H1 (cell line): ENCODE measurements around the gene OR52K2. TPM values are rescaled to one million over a fixed set of nuclear protein-coding genes. Genes with fewer than 3 reads are reported as not detected.

Source experiments
- CTCF ChIA-PET: fragments of 300-600 bp; sonication (Branson Sonifier 250); formaldehyde crosslinking; loops from one replicate; lab custom pipeline; 2021; ENCODE audit not compliant: partially characterized antibody; lab: Charles Lee
- POLR2A ChIA-PET: fragments of 300-600 bp; sonication (Branson Sonifier 250); formaldehyde crosslinking; loops from one replicate; lab custom pipeline; 2021; ENCODE audit warnings: inconsistent platforms; ENCODE audit not compliant: partially characterized antibody; lab: Charles Lee
- DNase-seq, 2 experiments: peaks; one replicate each; pipeline versions ENCODE4 v3.0.0 to v3.0.0-alpha.2; 2010 to 2022; ENCODE audit warnings: low spot score in 2 of 2, low read depth in 1 of 2, mixed read lengths in 1 of 2
- FAIRE-seq: peaks from 2 replicates; lab custom pipeline; 2011; peaks lifted over from hg19 to GRCh38; lab: Jason Lieb, UNC
- H2AFZ ChIP-seq: 2 replicates; pipeline ENCODE4 v1.8.1; 2012; ENCODE audit warnings: low read length, inconsistent platforms
- H2AK5ac ChIP-seq: 2 replicates; pipeline ENCODE4 v1.6.1; 2013; ENCODE audit warnings: low read depth, low read length
- H2BK120ac ChIP-seq: replicated peaks from 2 replicates; pipeline ENCODE3; 2013; ENCODE audit warnings: low read depth, low read length, inconsistent platforms
- H2BK12ac ChIP-seq: 2 replicates; pipeline ENCODE4 v1.6.1; 2013; ENCODE audit warnings: low read depth, low read length
- H2BK15ac ChIP-seq: 2 replicates; pipeline ENCODE4 v1.6.1; 2013; ENCODE audit warnings: low read length
- H2BK20ac ChIP-seq: 2 replicates; pipeline ENCODE4 v1.6.1; 2013; ENCODE audit warnings: low read length
- H2BK5ac ChIP-seq: 2 replicates; pipeline ENCODE4 v1.6.1; 2013; ENCODE audit warnings: low read depth, low read length
- H3K14ac ChIP-seq: 2 replicates; pipeline ENCODE4 v1.6.1; 2013; ENCODE audit warnings: inconsistent platforms; ENCODE audit not compliant: insufficient read length
- H3K18ac ChIP-seq: 2 replicates; pipeline ENCODE4 v1.6.1; 2013; ENCODE audit warnings: low read length; ENCODE audit errors: extremely low read depth
- H3K23ac ChIP-seq: 2 replicates; pipeline ENCODE4 v1.6.1; 2013; ENCODE audit warnings: inconsistent platforms; ENCODE audit not compliant: insufficient read length
- H3K23me2 ChIP-seq: 2 replicates; pipeline ENCODE4 v1.6.1; 2013; ENCODE audit warnings: low read depth, low read length
- H3K27ac ChIP-seq: 2 replicates; pipeline ENCODE4 v1.6.1; 2011; ENCODE audit warnings: low read depth, low read length, inconsistent platforms
- H3K27me3 ChIP-seq, 4 experiments: replicated peaks in 1 of 4; 1 replicate in 1 of 4; 2 replicates in 3 of 4; pipeline versions ENCODE4 v1.6.1 to v1.8.1; 2011 to 2013; ENCODE audit warnings: low read length in 3 of 4, mild to moderate bottlenecking in 3 of 4, inconsistent platforms in 2 of 4, mixed read lengths in 2 of 4, moderate library complexity in 1 of 4; ENCODE audit not compliant: control insufficient read depth in 3 of 4, insufficient read depth in 3 of 4; ENCODE audit errors: extremely low read depth in 1 of 4
- H3K36me3 ChIP-seq, 4 experiments: 2 replicates each; pipeline versions ENCODE4 v1.6.1 to v1.8.1; 2011 to 2013; ENCODE audit warnings: mild to moderate bottlenecking in 4 of 4, low read length in 3 of 4, moderate library complexity in 2 of 4, control low read depth in 1 of 4, inconsistent platforms in 1 of 4; ENCODE audit not compliant: insufficient read depth in 4 of 4, control insufficient read depth in 2 of 4
- H3K4ac ChIP-seq: replicated peaks from 2 replicates; pipeline ENCODE3; 2013; ENCODE audit warnings: low read length, low read depth, mixed read lengths, inconsistent platforms; ENCODE audit not compliant: insufficient read length
- H3K4me1 ChIP-seq, 4 experiments: replicated peaks in 1 of 4; 1 replicate in 1 of 4; 2 replicates in 3 of 4; pipeline versions ENCODE4 v1.6.1 to v1.8.1; 2011 to 2013; ENCODE audit warnings: low read length in 3 of 4, inconsistent platforms in 2 of 4, mixed read lengths in 1 of 4; ENCODE audit not compliant: insufficient read depth in 4 of 4, control insufficient read depth in 3 of 4
- H3K4me2 ChIP-seq, 2 experiments: 2 replicates each; pipeline versions ENCODE4 v1.6.1 to v1.8.1; 2011 to 2013; ENCODE audit warnings: low read depth in 2 of 2, low read length in 2 of 2, control low read depth in 1 of 2, inconsistent platforms in 1 of 2, mild to moderate bottlenecking in 1 of 2; ENCODE audit not compliant: insufficient read depth in 1 of 2
- H3K4me3 ChIP-seq, 4 experiments: fragments of 200-600, 300-600 bp in 1 of 4; sonication (generic), shearing (Covaris generic), sonication (Bioruptor Twin) in 1 of 4; 2 replicates each; pipeline versions ENCODE4 v1.5.1 to v1.8.1; 2011 to 2016; ENCODE audit warnings: low read length in 4 of 4, low read depth in 3 of 4, control low read depth in 2 of 4, inconsistent platforms in 2 of 4, mild to moderate bottlenecking in 2 of 4, mixed read lengths in 1 of 4, moderate library complexity in 1 of 4; ENCODE audit not compliant: insufficient read depth in 2 of 4; ENCODE audit errors: extremely low read depth in 1 of 4
- H3K56ac ChIP-seq: replicated peaks from 2 replicates; pipeline ENCODE3; 2013; ENCODE audit warnings: low read depth, mild to moderate bottlenecking, mixed read lengths, low read length, inconsistent platforms; ENCODE audit not compliant: insufficient read length
- H3K79me1 ChIP-seq: 2 replicates; pipeline ENCODE4 v1.6.1; 2013; ENCODE audit warnings: low read depth, low read length, control low read depth
- H3K79me2 ChIP-seq, 2 experiments: 2 replicates each; pipeline versions ENCODE4 v1.6.1 to v1.8.1; 2012 to 2013; ENCODE audit warnings: low read length in 2 of 2, mild to moderate bottlenecking in 2 of 2, inconsistent platforms in 1 of 2; ENCODE audit not compliant: insufficient read depth in 2 of 2, control insufficient read depth in 1 of 2
- H3K9ac ChIP-seq, 4 experiments: replicated peaks in 1 of 4; 1 replicate in 1 of 4; 2 replicates in 3 of 4; pipeline versions ENCODE4 v1.6.1 to v1.8.1; 2011 to 2013; ENCODE audit warnings: low read depth in 3 of 4, low read length in 3 of 4, control low read depth in 2 of 4, mild to moderate bottlenecking in 2 of 4, moderate library complexity in 2 of 4, inconsistent platforms in 1 of 4; ENCODE audit errors: extremely low read depth in 1 of 4
- H3K9me3 ChIP-seq, 2 experiments: 2 replicates each; pipeline versions ENCODE4 v1.6.1 to v1.8.1; 2012 to 2013; ENCODE audit warnings: mild to moderate bottlenecking in 2 of 2, moderate library complexity in 2 of 2, control low read depth in 1 of 2, inconsistent platforms in 1 of 2, low read depth in 1 of 2, low read length in 1 of 2, mixed read lengths in 1 of 2; ENCODE audit not compliant: insufficient read depth in 2 of 2
- H4K20me1 ChIP-seq, 2 experiments: replicated peaks in 1 of 2; 2 replicates each; pipeline versions ENCODE3 to v1.8.1; 2011 to 2013; ENCODE audit warnings: inconsistent platforms in 2 of 2, low read length in 2 of 2, mild to moderate bottlenecking in 1 of 2; ENCODE audit not compliant: insufficient read depth in 2 of 2, control insufficient read depth in 1 of 2
- H4K5ac ChIP-seq: 2 replicates; pipeline ENCODE4 v1.6.1; 2013; ENCODE audit warnings: low read length, low read depth, mixed read lengths, inconsistent platforms; ENCODE audit not compliant: insufficient read length
- H4K8ac ChIP-seq: 2 replicates; pipeline ENCODE4 v1.8.0; 2013; ENCODE audit warnings: mild to moderate bottlenecking, moderate library complexity, low read length, inconsistent platforms; ENCODE audit not compliant: insufficient read depth; ENCODE audit errors: extremely low read depth
- H4K91ac ChIP-seq: replicated peaks from 2 replicates; pipeline ENCODE3; 2013; ENCODE audit warnings: low read length, mixed read lengths, inconsistent platforms; ENCODE audit not compliant: insufficient read length
- WGBS, 2 experiments: shearing (Covaris generic) in 1 of 2; methylation state at CpG; one replicate each; pipeline versions ENCODE4 v1.1.6 to v1.1.7; 2013 to 2015; ENCODE audit warnings: low lambda C conversion rate in 2 of 2, mixed read lengths in 2 of 2, inconsistent platforms in 1 of 2, low coverage in 1 of 2, missing lambda C conversion rate in 1 of 2; ENCODE audit not compliant: insufficient replicate concordance in 2 of 2, insufficient coverage in 1 of 2, insufficient read length in 1 of 2; ENCODE audit errors: extremely low coverage in 1 of 2, missing lambda C conversion rate in 1 of 2; 5-methylcytosine and 5-hydroxymethylcytosine counted together
- polyA plus RNA-seq, 7 experiments: library from polyadenylated mRNA; depleted of rRNA in 3 of 7; stranded (reverse) in 5 of 7; unstranded in 2 of 7; fragments of >200 nt in 5 of 7; fragments of 200-250 nt in 2 of 7; gene quantifications; 1 replicate in 5 of 7; 2 replicates in 1 of 7; 4 replicates in 1 of 7; pipeline versions ENCODE4 v1.2.1 to v1.2.3, GENCODE V29; 2011 to 2013; ENCODE audit warnings: missing spikeins in 2 of 7, mixed read lengths in 2 of 7
- total RNA-seq: library from RNA; stranded (reverse); fragmentation: NEBNext Ultra II Directional; extraction: Animal tissue kit (Norgen Biotek cat#: 25700); gene quantifications from 2 replicates; pipeline ENCODE4 v1.2.1, GENCODE V29; 2021

Gene OR52K2
- total and polyA plus RNA-seq, 2 of the 8 experiments (the other 6 are each of a cell fraction or from before 2014, with no cell fraction given): not detected

GRCh38 chr11:4465407-4465806 lies 16.3 kb downstream of the OR52K2 start:
- peaks cover 0 to 15% (median 8%) of the 10 kb centered on the region in 4 experiments; a peak in 4 of 7 replicates for H3K4me1 ChIP-seq
- H3K18ac ChIP-seq: peak overlapping the region; percentile 75; the same call in 1 of the 2 replicates
- no peak overlapping the region for H4K8ac ChIP-seq
- no peak overlapping the region for H3K4me3 ChIP-seq
- peak overlapping the region; percentile 67; the same call in 1 of the 2 replicates for H3K27ac ChIP-seq
- no peak overlapping the region for H2BK15ac ChIP-seq
- peak overlapping the region; percentile 23; the same call in 1 of the 2 replicates for H2BK20ac ChIP-seq
- POLR2A ChIA-PET: no interaction called here
- peaks cover 0 to 2% (median 0%) of the 10 kb centered on the region in 4 experiments; a peak in 1 of 8 replicates for H3K36me3 ChIP-seq
- H3K9me3 ChIP-seq: no peaks in the 10 kb centered on the region
- no peaks in the 10 kb centered on the region for H4K20me1 ChIP-seq
- H2BK12ac ChIP-seq: no peak overlapping the region
- no peaks in the 10 kb centered on the region for H3K23me2 ChIP-seq
- peak; percentile 68 for FAIRE-seq
- H2AFZ ChIP-seq: no peak overlapping the region
- no peak overlapping the region for H3K23ac ChIP-seq
- DNase-seq: no peak
- H3K14ac ChIP-seq: no peak overlapping the region
- H3K4me2 ChIP-seq: no peak overlapping the region
- WGBS, 2 experiments: 47% methylated on average over 1 of the region's 1 CpG; no CpG with 5 or more reads in 1 of the 2 experiments
- peak overlapping the region; percentile 47 for H2BK120ac ChIP-seq
- no peak overlapping the region for H3K4ac ChIP-seq
- CTCF ChIA-PET: interaction anchor here (0.7 to 1.7 kb wide), 5 partner anchors 29 to 263 kb away, joined by 3 to 5 read pairs (median 3); partner anchors contain the start of gene TRIM21
- H2AK5ac ChIP-seq: no peak overlapping the region; the same call in 1 of the 2 replicates
- no peak overlapping the region for H3K56ac ChIP-seq
- H3K79me1 ChIP-seq: no peaks in the 10 kb centered on the region
- no peaks in the 10 kb centered on the region for H3K27me3 ChIP-seq
- no peak overlapping the region for H4K5ac ChIP-seq
- H4K91ac ChIP-seq: no peak overlapping the region
- no peak overlapping the region for H3K9ac ChIP-seq
- peak overlapping the region; percentile 66; the same call in 1 of the 2 replicates for H2BK5ac ChIP-seq
- H3K79me2 ChIP-seq: no peaks in the 10 kb centered on the region
